HK-2 (cell line): Measurements from ENCODE around the gene ZNF808.
"Not testable (repeated sequence)": the region's sequence is repeated elsewhere in the genome, so short reads cannot be mapped to it uniquely, and the experiment has no call there.

Experiments
- DNase-seq: peaks from one replicate; pipeline ENCODE4 v3.0.0-alpha.2; 2018; ENCODE audit not compliant: unreplicated experiment

The ZNF808 gene

GRCh38 chr19:52527134-52527955 lies at the start of gene ZNF808:
TSS of gene ZNF808 (plus strand) at chr19:52527668. CDS start at chr19:52543285, 15,617 bp downstream.
- peak; percentile 95 for DNase-seq

GRCh38 chr19:52484111-52484743 lies 43.2 kb upstream of the ZNF808 start:
- not testable (repeated sequence) for DNase-seq

DNA sequence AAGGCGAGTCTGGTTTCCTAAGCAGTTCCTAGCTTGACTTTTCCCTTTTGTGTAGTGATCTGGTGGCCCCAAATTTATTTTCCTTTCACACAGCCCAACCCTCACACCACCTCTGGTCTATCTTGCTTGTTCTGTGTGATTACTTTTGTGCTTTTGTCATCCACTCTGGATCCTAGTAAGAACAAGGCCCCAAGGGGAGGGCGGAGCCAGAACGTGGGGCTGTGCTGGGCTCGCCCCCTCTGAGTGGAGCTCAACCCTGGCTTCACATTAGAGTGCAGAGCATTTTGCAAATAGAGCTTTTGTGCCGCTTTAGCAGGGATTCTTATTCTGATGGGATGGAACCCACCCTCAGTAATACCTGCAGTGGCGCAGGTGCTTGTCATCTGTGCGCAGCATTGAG lies 42.4 kb upstream of the ZNF808 start:
- DNase-seq = not testable (repeated sequence)

- DNase-seq = not testable (repeated sequence)
These were observed 41.8 kb upstream of the ZNF808 start for GRCh38 chr19:52485561-52486240.

DNA sequence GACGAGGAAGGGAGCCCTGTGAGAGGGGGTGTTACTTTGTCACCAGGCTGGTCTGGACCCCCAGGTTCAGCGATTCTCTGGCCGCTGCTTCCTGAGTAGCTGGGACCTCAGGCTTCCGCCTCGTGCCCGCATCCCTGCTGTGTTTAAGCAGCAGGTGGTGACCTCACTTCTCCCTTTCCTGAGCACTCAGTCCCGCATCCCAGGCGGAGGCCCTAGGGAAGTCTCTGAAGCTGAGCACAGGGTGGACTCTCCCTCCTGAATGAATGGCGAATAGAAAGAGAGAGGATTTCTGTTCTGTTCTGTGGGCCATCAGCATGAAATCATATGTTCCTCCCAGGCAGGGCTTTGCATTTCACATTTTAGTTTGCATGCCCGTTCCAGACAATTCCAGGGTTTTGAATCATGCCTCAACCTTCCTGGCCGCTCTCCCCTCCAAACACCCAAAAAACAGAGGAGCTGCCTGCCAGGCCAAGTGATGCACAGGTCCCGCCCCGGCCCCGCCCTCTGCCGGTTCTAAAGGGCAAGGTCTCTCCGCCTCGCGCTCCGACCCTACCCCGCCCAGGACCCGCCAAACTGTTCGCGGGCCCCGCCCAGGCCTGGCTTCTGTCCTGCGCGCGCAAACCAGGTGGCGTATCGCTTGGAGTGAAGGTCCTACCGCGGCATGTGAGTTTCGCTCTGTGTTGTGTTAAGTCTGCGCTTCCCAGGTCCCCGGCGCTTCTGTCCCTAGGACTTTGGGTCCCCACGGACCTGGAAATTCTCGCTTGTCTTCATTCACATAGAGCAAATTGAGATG lies 35.1 kb upstream of the ZNF808 start:
- no peak for DNase-seq

DNA sequence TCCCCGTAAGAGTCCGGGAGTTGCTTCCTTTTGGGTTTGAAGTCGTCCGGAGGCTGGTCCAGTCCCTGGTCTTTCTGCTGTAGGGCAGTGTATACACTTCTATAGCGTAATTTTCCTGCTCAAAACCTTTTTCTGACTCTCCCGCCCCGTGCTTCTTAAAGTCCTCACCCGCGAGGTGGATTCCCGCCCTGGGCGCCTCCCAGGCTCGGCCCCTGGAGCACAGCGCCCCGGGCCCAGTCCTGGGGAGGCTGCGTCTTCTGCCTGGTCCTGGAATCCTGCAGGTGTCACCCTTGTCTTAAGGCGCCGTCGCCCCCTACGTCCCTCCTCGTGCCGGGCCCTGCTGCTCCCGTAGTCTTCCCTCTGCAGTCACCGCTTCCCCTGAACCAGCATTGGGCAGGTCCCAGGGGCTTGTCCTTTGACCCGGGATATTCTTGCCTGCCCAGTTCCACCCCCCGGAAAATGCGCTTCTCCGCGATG lies 34.4 kb upstream of the ZNF808 start:
- DNase-seq = no peak

- DNase-seq = no peak
These were observed 33.0 kb upstream of the ZNF808 start for GRCh38 chr19:52494518-52494917.

DNA sequence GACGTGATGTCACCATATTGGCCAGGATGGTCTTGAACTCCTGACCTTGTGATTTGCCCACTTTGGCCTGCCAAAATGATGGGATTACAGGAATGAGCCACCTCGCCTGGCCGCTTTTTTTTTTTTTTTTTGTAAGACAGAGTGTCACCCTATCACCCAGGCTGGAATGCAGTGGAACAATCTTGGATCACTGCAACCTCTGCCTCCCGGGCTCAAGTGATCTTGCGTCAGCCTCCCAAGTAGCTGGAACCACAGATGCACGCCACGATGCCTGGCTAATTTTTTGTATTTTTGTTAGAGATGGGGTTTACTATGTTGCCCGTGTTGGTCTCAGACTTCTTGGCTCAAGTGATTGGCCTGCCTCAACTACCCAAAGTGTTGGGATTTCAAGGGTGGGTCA lies 28.9 kb upstream of the ZNF808 start:
- DNase-seq = no peak

DNA sequence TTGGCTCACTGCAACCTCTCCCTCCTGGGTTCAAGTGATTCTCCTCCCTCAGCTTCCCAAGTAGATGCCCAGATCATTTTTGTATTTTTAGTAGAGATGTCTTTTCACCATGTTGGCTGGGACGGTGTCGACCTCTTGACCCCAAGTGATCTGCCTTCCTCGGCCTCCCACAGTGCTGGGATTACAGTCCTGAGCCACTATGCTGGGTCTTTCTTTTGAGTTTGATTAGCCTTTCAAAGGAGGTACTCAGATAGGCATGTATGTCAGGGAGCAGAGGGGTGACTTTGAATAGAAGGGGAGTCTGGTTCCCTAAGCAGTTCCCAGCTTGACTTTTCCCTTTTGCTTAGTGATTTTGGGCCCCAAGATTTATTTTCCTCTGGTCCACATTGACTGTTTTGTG lies 27.0 kb upstream of the ZNF808 start:
- not testable (repeated sequence) for DNase-seq

GRCh38 chr19:52500991-52501390 lies 26.5 kb upstream of the ZNF808 start:
- not testable (repeated sequence) for DNase-seq

DNA sequence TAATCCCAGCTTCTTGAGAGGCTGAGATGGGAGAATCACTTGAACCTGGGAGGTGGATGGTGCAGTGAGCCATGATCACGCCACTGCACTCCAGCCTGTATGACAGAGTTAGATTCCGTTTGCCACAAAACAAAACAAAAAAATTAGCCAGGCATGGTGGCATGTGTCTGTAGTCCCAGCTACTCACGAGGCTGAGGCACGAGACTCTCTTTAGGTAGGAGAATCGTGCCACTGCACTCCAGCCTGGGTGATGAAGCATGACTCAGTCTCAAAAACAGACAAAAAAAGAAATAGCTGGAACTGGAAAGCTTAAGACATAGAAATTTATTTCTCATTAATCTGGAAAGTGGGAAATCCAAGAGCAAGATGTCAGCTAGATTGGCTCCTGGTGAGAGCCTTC lies 20.2 kb upstream of the ZNF808 start:
- DNase-seq = no peak

- no peak for DNase-seq
These were observed 11.3 kb upstream of the ZNF808 start for GRCh38 chr19:52516191-52516590.

GRCh38 chr19:52518646-52519045 lies 8.8 kb upstream of the ZNF808 start:
- no peak for DNase-seq

DNA sequence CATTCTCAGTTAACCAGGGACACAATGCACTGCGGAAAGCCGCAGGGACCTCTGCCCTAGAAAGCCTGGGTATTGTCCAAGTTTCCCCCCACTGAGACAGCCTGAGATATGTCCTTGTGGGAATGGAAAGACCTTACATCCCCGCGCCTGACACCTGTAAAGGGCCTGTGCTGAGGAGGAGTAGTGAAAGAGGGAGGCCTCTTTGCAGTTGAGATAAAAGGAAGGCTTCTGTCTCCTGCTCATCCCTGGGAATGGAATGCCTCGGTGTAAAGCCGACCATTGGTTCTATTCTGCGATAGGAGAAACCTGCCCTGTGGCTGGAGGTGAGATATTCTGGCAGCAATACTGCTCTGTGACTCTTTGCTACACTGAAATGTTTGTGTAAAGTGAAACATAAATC lies 8.3 kb upstream of the ZNF808 start:
- DNase-seq = not testable (repeated sequence)

GRCh38 chr19:52520013-52520412 lies 7.5 kb upstream of the ZNF808 start:
- DNase-seq = no peak

DNA sequence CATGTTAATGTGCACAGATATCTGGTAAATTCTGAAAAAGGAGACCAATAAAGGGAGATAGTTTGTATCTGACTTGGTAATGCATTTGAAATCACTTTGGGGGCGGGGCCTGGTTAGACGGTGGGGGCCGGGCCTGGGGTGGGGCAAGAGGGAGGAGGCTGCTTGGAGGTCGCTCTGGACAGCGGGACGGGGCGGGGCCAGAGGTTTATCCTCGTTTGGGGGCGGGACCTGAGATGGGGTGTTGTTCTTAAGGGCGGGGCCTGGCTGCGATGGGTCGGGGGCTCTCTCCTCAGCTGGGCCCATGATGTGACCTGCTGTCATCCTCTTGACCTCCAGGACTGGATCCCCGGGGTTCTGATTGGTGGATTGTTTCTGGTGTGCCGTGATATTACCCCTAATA lies 4.9 kb upstream of the ZNF808 start:
- DNase-seq = no peak

- no peak for DNase-seq
These were observed 3.4 kb upstream of the ZNF808 start for GRCh38 chr19:52524086-52524485.

- peak; percentile 18 for DNase-seq
These were observed 486 bp downstream of the ZNF808 start for GRCh38 chr19:52527956-52528351.

DNA sequence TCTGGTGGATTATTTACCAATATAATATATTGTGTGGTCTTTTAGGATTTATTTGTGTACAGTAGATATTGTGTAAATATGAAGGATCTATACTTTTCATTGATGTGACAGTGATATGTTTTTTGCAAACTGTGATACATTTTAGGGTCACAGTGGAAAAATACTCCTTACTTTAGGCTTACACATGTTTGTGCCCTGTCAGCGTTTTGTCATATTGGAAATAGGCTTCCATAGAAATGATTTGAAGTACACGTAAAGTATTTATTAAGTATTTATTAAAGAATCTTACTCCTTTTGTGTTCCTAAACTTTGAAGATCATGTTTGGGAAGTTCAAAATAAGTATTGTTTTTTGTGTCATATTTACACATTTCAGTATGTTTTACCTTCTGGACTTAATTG lies 5.0 kb downstream of the ZNF808 start:
- DNase-seq = no peak

DNA sequence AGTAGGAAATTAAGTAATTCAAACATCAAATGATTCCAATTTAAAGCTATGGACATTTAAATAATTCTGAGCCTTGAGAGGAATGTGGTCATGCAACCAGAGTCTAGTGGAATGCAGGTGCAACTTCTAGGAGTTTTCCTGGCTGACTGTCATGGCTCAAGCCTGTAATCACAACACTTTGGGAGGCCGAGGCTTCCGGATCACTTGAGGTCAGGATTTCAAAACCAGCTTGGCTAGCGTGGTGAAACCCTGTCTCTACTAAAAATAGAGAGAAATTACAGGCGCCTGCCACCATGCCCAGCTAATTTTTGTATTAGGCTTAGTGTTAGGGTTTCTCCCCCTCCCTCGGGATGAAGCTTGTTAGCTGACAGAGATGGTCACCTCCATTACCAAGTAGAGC lies 6.4 kb downstream of the ZNF808 start:
- no peak for DNase-seq

GRCh38 chr19:52535385-52535770 lies 7.9 kb downstream of the ZNF808 start:
- not testable (repeated sequence) for DNase-seq
